Measurements from ENCODE around the gene NAXE.

Gene NAXE

GRCh38 chr1:156574039-156574633 is 17.4 kb upstream of the NAXE start:
- no peak for DNase-seq (ENCODE audit: low read depth, low spot score)
- in situ Hi-C loops (cut with HindIII; ENCODE audit: low sequenced_read_pairs) = no loop called here
- H3K4me3 ChIP-seq (ENCODE audit: low read depth, low read length) = no peak overlapping the region
- TF ChIP-seq, protein P1, sequence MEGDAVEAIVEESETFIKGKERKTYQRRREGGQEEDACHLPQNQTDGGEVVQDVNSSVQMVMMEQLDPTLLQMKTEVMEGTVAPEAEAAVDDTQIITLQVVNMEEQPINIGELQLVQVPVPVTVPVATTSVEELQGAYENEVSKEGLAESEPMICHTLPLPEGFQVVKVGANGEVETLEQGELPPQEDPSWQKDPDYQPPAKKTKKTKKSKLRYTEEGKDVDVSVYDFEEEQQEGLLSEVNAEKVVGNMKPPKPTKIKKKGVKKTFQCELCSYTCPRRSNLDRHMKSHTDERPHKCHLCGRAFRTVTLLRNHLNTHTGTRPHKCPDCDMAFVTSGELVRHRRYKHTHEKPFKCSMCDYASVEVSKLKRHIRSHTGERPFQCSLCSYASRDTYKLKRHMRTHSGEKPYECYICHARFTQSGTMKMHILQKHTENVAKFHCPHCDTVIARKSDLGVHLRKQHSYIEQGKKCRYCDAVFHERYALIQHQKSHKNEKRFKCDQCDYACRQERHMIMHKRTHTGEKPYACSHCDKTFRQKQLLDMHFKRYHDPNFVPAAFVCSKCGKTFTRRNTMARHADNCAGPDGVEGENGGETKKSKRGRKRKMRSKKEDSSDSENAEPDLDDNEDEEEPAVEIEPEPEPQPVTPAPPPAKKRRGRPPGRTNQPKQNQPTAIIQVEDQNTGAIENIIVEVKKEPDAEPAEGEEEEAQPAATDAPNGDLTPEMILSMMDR (IDR thresholded peaks at IDR 0.05; ENCODE audit: low read depth, low read length) = no peak

- in situ Hi-C loops (cut with HindIII; ENCODE audit: low sequenced_read_pairs) = no loop called here
- H3K4me3 ChIP-seq (ENCODE audit: low read depth, low read length) = no peak overlapping the region
- DNase-seq (ENCODE audit: low read depth, low spot score) = no peak
- TF ChIP-seq, protein P1 (IDR thresholded peaks at IDR 0.05; ENCODE audit: low read depth, low read length) = no peak
Observed at GRCh38 chr1:156577550-156577949, 14.0 kb upstream of the NAXE start.

- DNase-seq (ENCODE audit: low read depth, low spot score) = no peak
- TF ChIP-seq, protein P1 (IDR thresholded peaks at IDR 0.05; ENCODE audit: low read depth, low read length) = no peak
- no peak overlapping the region for H3K4me3 ChIP-seq (ENCODE audit: low read depth, low read length)
- in situ Hi-C loops (cut with HindIII; ENCODE audit: low sequenced_read_pairs) = no loop called here
Observed at GRCh38 chr1:156578055-156578454, 13.5 kb upstream of the NAXE start.

- no peak for DNase-seq (ENCODE audit: low read depth, low spot score)
- H3K4me3 ChIP-seq (ENCODE audit: low read depth, low read length) = no peak within 1 kb of the TSS
- in situ Hi-C loops (cut with HindIII; ENCODE audit: low sequenced_read_pairs) = no loop called here
- TF ChIP-seq, protein P1 (IDR thresholded peaks at IDR 0.05; ENCODE audit: low read depth, low read length) = no peak
Observed at GRCh38 chr1:156579472-156579871, 12.1 kb upstream of the NAXE start, which contains the start of gene TTC24. TTC24 (plus strand) TSS chr1:156579723; CDS start chr1:156581365, 1,642 bp downstream.

DNA sequence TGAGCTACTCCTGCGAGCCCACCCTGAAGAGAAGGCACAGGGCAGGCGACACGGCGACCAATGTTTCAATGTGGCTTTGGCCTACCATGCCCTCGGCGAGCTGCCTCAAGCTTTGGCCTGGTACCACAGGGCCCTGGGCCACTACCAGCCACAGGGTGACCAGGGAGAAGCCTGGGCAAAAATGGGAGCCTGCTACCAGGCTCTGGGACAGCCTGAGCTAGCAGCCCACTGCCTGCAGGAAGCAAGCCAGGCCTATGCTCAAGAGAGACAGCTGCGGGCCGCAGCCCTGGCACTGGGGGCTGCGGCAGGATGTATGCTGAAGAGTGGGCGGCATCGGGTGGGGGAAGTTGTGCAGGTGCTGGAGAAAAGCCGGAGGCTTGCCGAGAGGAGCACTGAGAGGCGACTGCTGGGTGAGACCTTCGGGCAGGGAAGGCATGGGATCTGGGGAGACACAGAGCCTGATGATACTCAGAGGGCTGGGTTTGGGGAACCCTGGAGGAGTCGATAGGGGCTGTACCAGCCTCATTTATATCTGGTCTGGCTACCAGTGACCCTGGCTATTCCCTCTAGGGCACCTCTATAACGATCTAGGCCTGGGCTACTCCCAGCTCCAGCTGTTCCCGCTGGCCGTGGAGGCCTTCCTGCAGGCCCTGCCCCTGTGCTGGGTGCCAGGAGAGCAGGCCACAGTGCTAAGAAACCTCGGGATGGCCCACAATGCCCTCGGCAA is 9.8 kb upstream of the NAXE start:
- H3K4me3 ChIP-seq (ENCODE audit: low read depth, low read length) = no peak overlapping the region
- in situ Hi-C loops (cut with HindIII; ENCODE audit: low sequenced_read_pairs) = no loop called here
- no peak for DNase-seq (ENCODE audit: low read depth, low spot score)
- TF ChIP-seq, protein P1 (IDR thresholded peaks at IDR 0.05; ENCODE audit: low read depth, low read length) = no peak

DNA sequence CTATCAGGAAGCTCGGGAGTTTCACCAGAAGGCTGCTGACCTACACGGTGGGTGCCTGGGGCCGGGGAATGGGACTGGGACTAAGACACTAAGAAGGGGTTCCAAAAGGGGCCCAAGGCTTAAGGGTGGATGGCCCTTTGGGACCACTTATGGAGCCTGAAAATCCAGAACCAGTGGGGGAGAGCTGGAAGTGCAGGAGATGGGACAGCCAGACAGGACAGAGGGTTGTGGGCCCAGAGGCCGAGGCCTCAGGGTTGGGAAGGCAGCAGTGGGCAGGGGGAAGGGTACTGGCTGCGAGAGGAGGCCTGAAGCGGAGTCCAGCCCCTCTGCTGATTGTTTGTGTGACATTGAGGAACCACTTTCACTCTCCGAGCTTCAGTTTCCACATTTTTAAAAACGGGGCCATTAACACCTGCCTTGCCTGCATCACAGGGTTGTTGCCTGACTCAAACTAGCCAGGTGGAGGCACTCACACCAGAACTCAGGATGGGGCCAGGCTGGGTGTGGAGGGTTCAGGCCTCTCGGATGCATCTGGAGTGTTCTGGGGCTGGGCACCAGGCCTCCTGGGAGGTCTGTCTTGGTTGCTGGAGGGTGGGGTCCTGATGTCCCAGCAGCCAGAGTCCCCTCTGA is 9.1 kb upstream of the NAXE start:
- no peak for DNase-seq (ENCODE audit: low read depth, low spot score)
- TF ChIP-seq, protein P1 (IDR thresholded peaks at IDR 0.05; ENCODE audit: low read depth, low read length) = no peak
- in situ Hi-C loops (cut with HindIII; ENCODE audit: low sequenced_read_pairs) = no loop called here
- H3K4me3 ChIP-seq (ENCODE audit: low read depth, low read length) = no peak overlapping the region

Data from astrocyte of the spinal cord (primary cell).